NCI-H345 treated with DMSO at 0.1 percent for 48 hours (cell line): ENCODE data around the gene DPY19L1.
"Not testable (repeated sequence)": the region's sequence is repeated elsewhere in the genome, so short reads cannot be mapped to it uniquely, and the experiment has no call there.

Experiments
- DNase-seq: peaks from one replicate; lab custom pipeline; 2025; ENCODE audit not compliant: unreplicated experiment; lab: John Stamatoyannopoulos, UW

Gene DPY19L1

GRCh38 chr7:35035511-35035961, 1.7 kb downstream of the DPY19L1 start:
- DNase-seq: peak; percentile 78

GRCh38 chr7:35032166-35032565, 5.1 kb downstream of the DPY19L1 start:
- DNase-seq: peak; percentile 6

GRCh38 chr7:35030848-35031247, 6.4 kb downstream of the DPY19L1 start:
- no peak for DNase-seq

GRCh38 chr7:35029311-35029710, 8.0 kb downstream of the DPY19L1 start:
- DNase-seq: no peak

- no peak for DNase-seq
Observed at GRCh38 chr7:35026150-35026549, 11.1 kb downstream of the DPY19L1 start.

- DNase-seq: no peak
Observed at GRCh38 chr7:35025369-35025870, 11.9 kb downstream of the DPY19L1 start.

GRCh38 chr7:35024298-35024697, 13.0 kb downstream of the DPY19L1 start:
- DNase-seq: no peak

- no peak for DNase-seq
Observed at GRCh38 chr7:35022725-35023124, 14.6 kb downstream of the DPY19L1 start.

GRCh38 chr7:35021445-35021844, 15.8 kb downstream of the DPY19L1 start:
- no peak for DNase-seq

GRCh38 chr7:35019801-35020200, 17.5 kb downstream of the DPY19L1 start:
- no peak for DNase-seq

- DNase-seq: no peak
Observed at GRCh38 chr7:35019179-35019729, 18.0 kb downstream of the DPY19L1 start.

- no peak for DNase-seq
Observed at GRCh38 chr7:35015346-35015859, 21.9 kb downstream of the DPY19L1 start.

GRCh38 chr7:35012160-35012559, 25.1 kb downstream of the DPY19L1 start:
- no peak for DNase-seq

- DNase-seq: no peak
Observed at GRCh38 chr7:35011085-35011484, 26.2 kb downstream of the DPY19L1 start.

- no peak for DNase-seq
Observed at GRCh38 chr7:35007768-35008167, 29.5 kb downstream of the DPY19L1 start.

GRCh38 chr7:35004531-35005095, 32.7 kb downstream of the DPY19L1 start:
- no peak for DNase-seq

- DNase-seq: peak; percentile 77
Observed at GRCh38 chr7:35003679-35004303, 33.5 kb downstream of the DPY19L1 start.

GRCh38 chr7:35003177-35003650, 34.1 kb downstream of the DPY19L1 start:
- DNase-seq: not testable (repeated sequence)

- not testable (repeated sequence) for DNase-seq
Observed at GRCh38 chr7:34998335-34998734, 39.0 kb downstream of the DPY19L1 start.

GRCh38 chr7:34996423-34997090, 40.7 kb downstream of the DPY19L1 start:
- not testable (repeated sequence) for DNase-seq

- no peak for DNase-seq
Observed at GRCh38 chr7:34995757-34996156, 41.5 kb downstream of the DPY19L1 start.
